ENCODE results near the gene RANBP1. TPM values are rescaled to one million over a fixed set of nuclear protein-coding genes. Genes with fewer than 3 reads are reported as not detected.

Gene RANBP1
- total RNA-seq, 3 donors from 2014 or later: 58.4 to 102 (median 66.0) TPM

- TF ChIP-seq, protein P1, sequence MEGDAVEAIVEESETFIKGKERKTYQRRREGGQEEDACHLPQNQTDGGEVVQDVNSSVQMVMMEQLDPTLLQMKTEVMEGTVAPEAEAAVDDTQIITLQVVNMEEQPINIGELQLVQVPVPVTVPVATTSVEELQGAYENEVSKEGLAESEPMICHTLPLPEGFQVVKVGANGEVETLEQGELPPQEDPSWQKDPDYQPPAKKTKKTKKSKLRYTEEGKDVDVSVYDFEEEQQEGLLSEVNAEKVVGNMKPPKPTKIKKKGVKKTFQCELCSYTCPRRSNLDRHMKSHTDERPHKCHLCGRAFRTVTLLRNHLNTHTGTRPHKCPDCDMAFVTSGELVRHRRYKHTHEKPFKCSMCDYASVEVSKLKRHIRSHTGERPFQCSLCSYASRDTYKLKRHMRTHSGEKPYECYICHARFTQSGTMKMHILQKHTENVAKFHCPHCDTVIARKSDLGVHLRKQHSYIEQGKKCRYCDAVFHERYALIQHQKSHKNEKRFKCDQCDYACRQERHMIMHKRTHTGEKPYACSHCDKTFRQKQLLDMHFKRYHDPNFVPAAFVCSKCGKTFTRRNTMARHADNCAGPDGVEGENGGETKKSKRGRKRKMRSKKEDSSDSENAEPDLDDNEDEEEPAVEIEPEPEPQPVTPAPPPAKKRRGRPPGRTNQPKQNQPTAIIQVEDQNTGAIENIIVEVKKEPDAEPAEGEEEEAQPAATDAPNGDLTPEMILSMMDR (IDR thresholded peaks at IDR 0.05): no peak
- Histone ChIP-seq H3K4me3 (no peak overlapping the region), H3K36me3 (ENCODE audit: low read depth) (peaks cover 8% of the 10 kb centered on the region), H3K4me1 (ENCODE audit: low read depth) (no peaks in the 10 kb centered on the region), H3K9me3 (no peaks in the 10 kb centered on the region)
- no peak for ATAC-seq
- intact Hi-C loops (cut with DNase I, micrococcal nuclease): no loop called here
- DNase-seq: peak in 1 of 3 donors; percentile 15
Measured at GRCh38 chr22:20108757-20109230, 7.1 kb upstream of the RANBP1 start.

GRCh38 chr22:20109411-20110358 lies 6.2 kb upstream of the RANBP1 start:
- TF ChIP-seq, protein P1 (IDR thresholded peaks at IDR 0.05): no peak

DNA sequence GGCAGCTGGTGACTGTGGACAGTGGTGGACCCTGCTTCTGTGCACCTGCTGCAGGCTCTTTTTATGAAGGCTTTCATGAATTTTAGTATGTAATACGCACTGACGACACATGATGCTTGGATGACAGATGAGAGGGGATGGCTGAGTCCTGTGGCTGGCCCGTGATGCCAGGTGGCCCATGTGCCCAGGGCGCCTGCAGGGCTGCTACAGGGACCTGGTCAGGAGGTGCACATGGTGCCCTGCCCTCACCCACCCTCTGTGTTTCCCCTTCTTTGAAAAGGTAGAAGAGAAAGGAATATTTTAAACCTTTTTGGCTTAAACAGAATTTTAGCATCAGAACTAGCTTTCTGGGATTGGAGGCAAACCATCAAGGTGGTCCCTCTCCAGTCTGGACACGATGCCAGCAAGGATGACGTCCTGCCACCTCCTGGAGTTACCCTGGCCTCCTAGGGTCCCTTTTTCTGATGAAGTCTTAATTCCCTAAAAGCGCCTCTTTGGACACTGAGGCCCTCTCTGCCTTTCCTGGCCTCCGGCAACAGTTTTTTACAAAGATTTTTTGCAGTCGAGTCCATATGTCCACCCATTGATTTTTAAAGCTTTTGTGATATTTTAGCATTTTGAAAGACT lies 5.4 kb upstream of the RANBP1 start:
- ATAC-seq: no peak
- Histone ChIP-seq H3K4me1 (ENCODE audit: low read depth) (peaks cover 2% of the 10 kb centered on the region), H3K9me3 (no peaks in the 10 kb centered on the region), H3K36me3 (ENCODE audit: low read depth) (peaks cover 8% of the 10 kb centered on the region), H3K4me3 (no peak overlapping the region)
- TF ChIP-seq, protein P1 (IDR thresholded peaks at IDR 0.05): no peak
- intact Hi-C loops (cut with DNase I, micrococcal nuclease): no loop called here
- DNase-seq: peak in 1 of 3 donors; percentile 9

More at GRCh38 chr22:20109411-20110358, 6.2 kb upstream of the RANBP1 start:
- Histone ChIP-seq H3K9me3 (no peaks in the 10 kb centered on the region), H3K4me3 (no peak overlapping the region), H3K36me3 (ENCODE audit: low read depth) (peaks cover 8% of the 10 kb centered on the region), H3K4me1 (ENCODE audit: low read depth) (no peaks in the 10 kb centered on the region)
- DNase-seq (peak in 2 of 3 donors; percentile 31 to 48), ATAC-seq (peak; percentile 4)
- intact Hi-C loops (cut with DNase I, micrococcal nuclease): no loop called here

- no peaks in the 10 kb centered on the region for H3K9me3 ChIP-seq
- ATAC-seq: peak; percentile 19
- H3K4me1 ChIP-seq (ENCODE audit: low read depth): peaks cover 9% of the 10 kb centered on the region
- peak in 2 of 3 donors; percentile 25 to 41 for DNase-seq
- TF ChIP-seq, protein P1 (IDR thresholded peaks at IDR 0.05): no peak
- intact Hi-C loops (cut with DNase I, micrococcal nuclease): no loop called here
- peaks cover 8% of the 10 kb centered on the region for H3K36me3 ChIP-seq (ENCODE audit: low read depth)
- H3K4me3 ChIP-seq: no peak overlapping the region
Measured at GRCh38 chr22:20111045-20111688, 4.7 kb upstream of the RANBP1 start.
